Measurements from ENCODE around the gene RSPO3.
"Not testable (repeated sequence)": the region's sequence is repeated elsewhere in the genome, so short reads cannot be mapped to it uniquely, and the experiment has no call there.

Gene RSPO3
- 0 reads per million in 2 donors for total RNA-seq

- DNase-seq: no peak
Observed at GRCh38 chr6:127118298-127119101, at the start of gene RSPO3. TSS of gene RSPO3 (plus strand) at chr6:127118671. CDS start at chr6:127119193, 522 bp downstream.

GRCh38 chr6:127069659-127070279, 48.7 kb upstream of the RSPO3 start:
- DNase-seq: no peak

GRCh38 chr6:127073222-127073621, 45.2 kb upstream of the RSPO3 start:
- no peak for DNase-seq

- DNase-seq: no peak
Observed at GRCh38 chr6:127076466-127076865, 42.0 kb upstream of the RSPO3 start.

- no peak for DNase-seq
Observed at GRCh38 chr6:127077886-127078285, 40.6 kb upstream of the RSPO3 start.

- no peak for DNase-seq
Observed at GRCh38 chr6:127078669-127079068, 39.8 kb upstream of the RSPO3 start.

GRCh38 chr6:127079681-127080080, 38.8 kb upstream of the RSPO3 start:
- DNase-seq: no peak

GRCh38 chr6:127080081-127080480, 38.4 kb upstream of the RSPO3 start:
- no peak for DNase-seq

- DNase-seq: no peak
Observed at GRCh38 chr6:127083231-127083962, 35.1 kb upstream of the RSPO3 start.

GRCh38 chr6:127083963-127084310, 34.5 kb upstream of the RSPO3 start:
- DNase-seq: no peak

- no peak for DNase-seq
Observed at GRCh38 chr6:127085181-127085580, 33.3 kb upstream of the RSPO3 start.

- DNase-seq: no peak
Observed at GRCh38 chr6:127090051-127090450, 28.4 kb upstream of the RSPO3 start.

GRCh38 chr6:127092466-127092865, 26.0 kb upstream of the RSPO3 start:
- DNase-seq: no peak

- DNase-seq: no peak
Observed at GRCh38 chr6:127094791-127095190, 23.7 kb upstream of the RSPO3 start.

GRCh38 chr6:127096167-127096566, 22.3 kb upstream of the RSPO3 start:
- DNase-seq: no peak

- DNase-seq: not testable (repeated sequence)
Observed at GRCh38 chr6:127097442-127097841, 21.0 kb upstream of the RSPO3 start.

GRCh38 chr6:127100510-127101140, 17.8 kb upstream of the RSPO3 start:
- DNase-seq: no peak

- DNase-seq: no peak
Observed at GRCh38 chr6:127102299-127102698, 16.2 kb upstream of the RSPO3 start.

- no peak for DNase-seq
Observed at GRCh38 chr6:127102859-127103258, 15.6 kb upstream of the RSPO3 start.

- no peak for DNase-seq
Observed at GRCh38 chr6:127103482-127103881, 15.0 kb upstream of the RSPO3 start.

- DNase-seq: no peak
Observed at GRCh38 chr6:127107916-127108315, 10.6 kb upstream of the RSPO3 start.

GRCh38 chr6:127110712-127111111, 7.8 kb upstream of the RSPO3 start:
- DNase-seq: no peak

- no peak for DNase-seq
Observed at GRCh38 chr6:127111526-127111925, 6.9 kb upstream of the RSPO3 start.

Data from activated gamma-delta T cell (primary cell).